ENCODE measurements around the gene GABRA5. TPM values are rescaled to one million over a fixed set of nuclear protein-coding genes. Genes with fewer than 3 reads are reported as not detected.

Gene GABRA5
- 85.8 to 136 TPM (median 104 TPM) in 5 replicates for total RNA-seq (2022; extraction: Qiagen RNA extraction)

GRCh38 chr15:26866298-26867199 lies at the start of gene GABRA5:
Gene GABRA5 (plus strand): TSS chr15:26867062. CDS start chr15:26869249, 2,187 bp downstream.

GRCh38 chr15:26970712-26971210 lies 103.9 kb downstream of the GABRA5 start, which contains the start of gene GABRG3:
Gene GABRG3 (plus strand): TSS chr15:26971181.

Other genes with a start within 250 kb of the GABRA5 start
- 60.1 to 88.7 TPM (median 74.5 TPM) in 5 replicates for gene GABRB3, start 94.0 kb upstream of the GABRA5 start, total RNA-seq (2022; extraction: Qiagen RNA extraction)
- 0.24 to 0.62 TPM (median 0.48 TPM) in 5 replicates for gene GABRG3, start 104.1 kb downstream of the GABRA5 start, total RNA-seq (2022; extraction: Qiagen RNA extraction)

Measured in A549 treated with Hydrocortisone at 1 μM for 4 hours (cell line).